GM18519 (cell line): ENCODE data around the gene KIN.
"Not testable (repeated sequence)": the region's sequence is repeated elsewhere in the genome, so short reads cannot be mapped to it uniquely, and the experiment has no call there.

ENCODE experiments used
- ATAC-seq: cut with Tn5 transposase; IDR thresholded peaks from one replicate; pipeline ENCODE4 v1.9.1; 2021; ENCODE audit warnings: mild to moderate bottlenecking, moderate library complexity; ENCODE audit not compliant: unreplicated experiment, low FRiP score

KIN gene

DNA sequence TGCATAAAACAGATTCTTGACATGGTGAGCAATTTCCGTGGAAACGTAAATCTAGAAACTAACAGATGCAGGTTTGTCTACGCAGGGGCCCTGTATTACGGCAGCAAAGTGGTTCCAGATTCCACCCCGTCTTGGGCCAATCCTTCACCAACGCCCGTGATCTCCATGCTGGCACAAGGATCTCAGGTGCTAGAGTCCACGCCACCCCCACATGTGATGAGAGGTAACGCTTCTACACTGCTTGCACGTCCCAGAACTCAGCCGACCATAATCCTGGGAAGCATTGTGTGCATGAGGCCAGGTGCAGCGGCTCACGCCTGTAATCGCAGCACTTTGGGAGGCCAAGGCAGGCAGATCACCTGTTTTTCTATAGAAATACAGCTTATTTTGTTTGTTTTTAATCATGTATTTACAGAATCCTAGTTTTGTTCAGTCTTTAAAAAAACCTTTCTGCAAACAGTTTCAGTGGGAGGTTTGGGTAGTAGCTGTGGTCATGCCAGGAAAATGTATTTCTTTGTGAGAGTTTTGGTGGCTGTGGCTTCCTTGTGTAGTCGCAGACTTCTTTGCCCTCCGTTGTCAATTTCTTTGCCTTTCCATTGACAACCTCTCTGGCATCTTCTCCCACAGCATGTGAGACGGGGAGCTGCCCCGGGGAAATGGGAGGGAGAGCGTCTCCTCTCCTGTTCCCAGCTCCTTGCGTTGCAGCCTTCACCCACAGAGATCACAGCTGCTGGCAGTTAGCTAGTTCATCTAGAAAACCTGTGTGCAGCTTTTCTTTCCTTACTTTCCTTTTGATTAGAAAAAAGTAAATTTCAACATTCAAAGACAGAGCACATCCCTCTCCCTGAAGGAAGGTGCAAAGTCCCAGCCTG lies 49.0 kb downstream of the KIN start:
- no peak for ATAC-seq

DNA sequence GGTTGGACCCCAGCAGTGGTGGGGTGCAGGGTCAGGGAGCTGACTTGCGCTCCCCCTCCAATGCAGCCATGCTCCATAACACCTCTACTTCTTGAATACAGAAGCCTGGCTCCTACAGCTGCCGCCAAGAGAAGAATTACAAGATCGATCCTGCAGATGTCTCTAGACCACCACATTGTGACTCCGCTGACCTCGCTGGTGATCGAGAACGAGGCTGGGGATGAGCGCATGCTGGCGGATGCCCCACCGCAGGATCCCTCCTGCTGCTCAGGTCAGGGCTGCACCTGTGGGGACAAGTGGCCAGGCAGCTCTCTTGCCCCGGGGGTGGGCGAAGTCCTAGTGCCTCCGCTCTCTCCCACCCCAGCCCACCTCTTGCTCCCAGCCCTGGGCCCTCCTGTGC lies 53.0 kb downstream of the KIN start:
- no peak for ATAC-seq

DNA sequence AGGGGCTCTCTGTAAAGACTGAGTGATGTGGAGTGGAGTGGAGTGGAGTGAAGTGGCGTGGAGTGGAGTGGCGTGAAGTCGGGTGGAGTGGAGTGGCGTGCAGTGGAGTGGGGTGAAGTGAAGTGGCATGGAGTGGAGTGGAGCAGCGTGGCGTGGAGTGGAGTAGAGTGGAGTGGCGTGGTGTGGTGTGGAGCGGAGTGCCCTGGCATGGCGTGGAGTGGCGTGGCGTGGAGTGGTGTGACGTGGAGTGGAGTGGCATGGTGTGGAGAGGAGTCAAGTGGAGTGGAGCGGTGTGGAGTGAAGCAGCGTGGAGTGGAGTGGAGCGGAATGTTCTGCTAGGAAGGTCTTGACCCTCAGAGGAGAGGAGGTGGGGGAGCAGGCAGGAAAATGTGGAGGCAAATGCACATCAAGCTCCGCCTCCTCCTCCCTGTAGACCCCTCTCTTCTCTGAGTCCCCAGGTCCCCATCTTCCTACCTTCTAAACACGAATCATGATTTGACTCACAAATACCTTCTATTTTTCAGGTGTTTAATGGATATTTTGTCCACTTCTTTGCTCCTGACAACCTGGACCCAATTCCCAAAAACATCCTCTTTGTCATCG lies 64.8 kb downstream of the KIN start:
- no peak for ATAC-seq

GRCh38 chr10:7720478-7720877 lies 67.3 kb downstream of the KIN start:
- no peak for ATAC-seq

- no peak for ATAC-seq
Measured at GRCh38 chr10:7718685-7719084, 69.1 kb downstream of the KIN start.

DNA sequence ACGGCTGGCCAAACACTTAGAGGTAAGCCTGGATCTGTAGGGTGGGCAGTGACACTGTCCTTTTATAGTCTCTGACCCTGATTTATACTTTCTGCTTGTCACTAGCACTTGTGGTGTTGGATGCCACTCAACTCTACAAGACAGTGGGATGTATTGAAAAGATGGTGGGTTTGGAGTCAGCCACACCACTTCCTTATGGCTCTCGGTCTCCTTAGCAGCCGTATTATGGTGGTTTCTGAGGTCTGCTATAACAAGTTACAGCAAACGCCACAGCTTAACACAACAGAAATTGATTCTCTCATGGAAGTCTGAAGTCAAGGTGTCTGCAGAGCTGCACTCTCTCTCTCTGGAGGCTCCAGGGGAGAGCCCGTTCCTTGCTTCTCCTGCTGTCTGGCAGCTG lies 70.0 kb downstream of the KIN start:
- no peak for ATAC-seq

- no peak for ATAC-seq
Measured at GRCh38 chr10:7715515-7715914, 72.3 kb downstream of the KIN start.

DNA sequence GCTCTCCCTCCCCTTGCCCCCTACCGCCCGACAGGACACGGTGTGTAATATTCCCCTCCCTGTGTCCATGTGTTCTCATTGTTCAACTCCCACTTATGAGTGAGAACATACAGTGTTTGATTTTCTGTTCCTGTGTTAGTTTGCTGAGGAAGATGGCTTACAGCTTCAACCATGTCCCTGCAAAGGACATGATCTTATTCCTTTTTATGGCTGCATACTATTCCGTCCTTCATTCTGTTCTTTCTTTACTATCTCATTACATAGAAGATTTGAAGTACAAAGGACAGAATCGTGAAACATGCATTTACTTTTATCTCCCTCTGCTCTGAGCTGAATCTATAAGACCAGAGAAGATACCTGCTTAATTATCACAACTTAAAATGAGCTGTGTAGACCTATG lies 76.7 kb downstream of the KIN start:
- not testable (repeated sequence) for ATAC-seq

DNA sequence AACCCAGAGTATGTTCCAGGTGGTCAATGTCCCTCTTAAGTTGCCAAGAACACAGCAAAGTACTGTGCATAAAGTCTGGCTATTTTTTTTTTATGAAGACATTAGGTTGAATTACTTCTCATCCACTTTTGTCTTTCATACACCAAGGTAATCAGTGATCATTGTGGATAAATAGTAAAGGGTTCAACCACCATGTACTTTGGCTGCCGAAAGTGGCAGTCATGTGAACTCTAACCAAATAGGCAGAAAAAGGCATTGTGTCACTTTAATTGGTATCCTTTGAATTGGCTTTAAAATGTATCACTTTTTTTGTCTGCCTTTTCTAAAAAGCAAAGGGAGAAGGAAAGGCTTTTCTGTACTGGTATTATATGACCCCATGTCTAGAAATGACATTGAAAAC lies 77.3 kb downstream of the KIN start:
- ATAC-seq: no peak

DNA sequence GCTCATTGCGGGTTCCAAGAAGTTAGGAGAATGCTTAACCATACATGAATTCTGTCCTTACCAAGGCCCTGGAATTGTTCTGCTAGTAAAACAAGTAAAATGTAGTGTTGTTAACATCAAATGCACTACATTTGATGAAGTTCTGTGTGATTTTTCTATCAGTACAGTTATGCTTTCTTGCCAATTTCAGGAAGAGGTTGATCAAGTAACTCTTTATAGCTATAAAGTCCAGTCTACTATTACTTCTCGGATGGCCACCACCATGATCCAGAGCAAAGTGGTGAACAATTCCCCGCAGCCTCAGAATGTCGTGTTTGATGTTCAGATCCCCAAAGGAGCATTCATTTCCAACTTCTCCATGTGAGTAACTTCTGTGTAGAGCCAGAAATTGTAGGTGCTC lies 79.0 kb downstream of the KIN start:
- ATAC-seq: no peak

DNA sequence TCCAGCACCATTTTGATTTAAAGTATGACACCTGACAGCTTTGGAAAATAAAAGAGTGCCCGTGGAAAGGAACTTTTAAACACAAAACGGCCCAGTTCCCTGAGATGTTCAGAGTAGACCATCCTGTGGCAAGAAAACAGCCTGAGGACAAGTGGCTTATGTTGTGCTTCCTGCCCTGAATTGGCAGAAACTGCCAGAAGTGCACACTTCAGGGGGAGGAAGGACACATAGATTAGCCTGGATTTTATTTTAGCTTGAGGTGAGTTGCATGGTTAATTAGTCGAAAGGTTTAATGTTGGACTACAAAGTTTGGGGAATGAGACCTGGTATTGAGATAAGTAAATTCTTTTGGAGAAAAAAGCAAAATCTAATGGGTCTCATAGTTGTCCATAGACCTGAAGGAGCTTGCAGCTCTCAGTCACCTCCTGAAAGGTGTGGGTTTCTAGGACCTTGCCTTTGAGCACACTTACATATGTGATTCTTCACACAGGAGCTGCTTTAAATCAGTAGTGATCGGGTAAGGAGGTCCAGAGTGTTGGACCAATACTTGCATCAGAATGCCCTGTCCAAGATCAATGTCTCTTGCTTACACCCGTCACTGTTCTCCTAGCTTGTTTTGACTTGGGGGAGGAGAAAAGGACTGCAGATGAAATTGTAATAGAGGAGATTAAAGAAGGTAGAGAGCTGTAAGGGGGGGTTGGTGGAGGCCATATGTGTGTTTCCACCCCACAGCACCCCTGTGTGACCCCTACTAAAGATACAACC lies 79.8 kb downstream of the KIN start:
- no peak for ATAC-seq

- ATAC-seq: no peak
Measured at GRCh38 chr10:7707102-7707501, 80.7 kb downstream of the KIN start.

GRCh38 chr10:7706534-7707073 lies 81.2 kb downstream of the KIN start:
- no peak for ATAC-seq

DNA sequence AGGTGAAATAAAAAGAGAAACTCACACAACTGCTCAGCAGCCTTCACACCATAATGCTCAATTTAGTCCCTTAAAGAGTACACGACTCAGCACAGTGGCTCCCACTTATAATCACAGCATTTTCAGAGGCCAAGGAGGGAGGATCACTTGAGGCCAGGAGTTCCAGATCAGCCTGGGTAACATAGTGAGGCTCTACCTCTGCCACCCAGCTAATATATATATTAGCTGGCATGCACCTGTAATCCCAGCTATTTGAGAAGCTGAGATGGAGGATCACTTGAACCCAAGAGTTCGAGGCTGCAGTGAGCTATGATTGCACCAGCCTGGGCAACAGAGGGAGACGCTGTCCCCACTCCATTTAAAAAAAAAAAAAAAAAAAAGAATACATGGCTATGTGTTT lies 82.5 kb downstream of the KIN start:
- no peak for ATAC-seq

DNA sequence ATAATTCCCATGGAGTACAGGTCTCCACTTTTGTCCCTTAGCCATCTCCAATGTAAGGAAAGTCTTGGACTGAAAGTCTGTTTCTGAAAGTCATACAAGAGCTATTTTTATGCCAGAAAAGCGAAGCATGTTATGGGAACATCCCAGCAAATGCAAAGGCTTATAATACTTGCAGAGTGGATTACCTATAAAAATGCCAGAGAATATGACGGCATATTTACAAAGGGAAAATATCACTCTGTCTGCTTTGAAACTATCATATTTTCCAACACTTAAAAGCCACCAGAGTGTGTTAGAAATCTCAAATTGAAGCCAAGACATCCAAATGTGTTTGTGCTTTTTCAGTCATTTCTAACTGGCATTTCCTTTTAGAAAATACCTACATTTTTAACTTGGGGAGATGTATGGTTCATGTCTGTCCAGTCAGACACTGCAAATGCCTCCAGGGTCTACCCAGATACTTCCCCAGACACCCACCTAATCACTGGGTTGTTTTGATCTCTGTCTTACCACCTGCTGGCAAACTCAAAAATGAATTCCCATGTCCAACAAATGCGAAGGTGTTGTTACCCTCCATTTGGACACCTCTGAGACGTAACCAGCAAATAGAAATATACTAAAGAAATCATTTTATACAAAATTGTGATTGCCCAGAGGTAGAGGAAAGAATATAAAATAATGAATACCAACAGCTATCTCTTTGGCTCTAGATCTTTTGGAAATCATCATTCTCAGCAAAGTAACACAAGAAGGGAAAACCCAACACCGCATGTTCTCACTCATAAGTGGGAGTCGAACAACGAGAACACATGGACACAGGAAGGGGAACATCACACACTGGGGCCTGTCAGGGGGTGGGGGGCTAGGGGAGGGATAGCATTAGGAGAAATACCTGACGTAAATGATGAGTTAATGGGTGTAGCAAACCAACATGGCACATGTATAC lies 83.4 kb downstream of the KIN start:
- no peak for ATAC-seq

- no peak for ATAC-seq
Measured at GRCh38 chr10:7703140-7703539, 84.7 kb downstream of the KIN start, which contains the start of gene ITIH2. ITIH2 (plus strand) TSS chr10:7703316; CDS start chr10:7703435, 119 bp downstream.

GRCh38 chr10:7702288-7702812 lies 85.4 kb downstream of the KIN start:
- ATAC-seq: no peak

- ATAC-seq: no peak
Measured at GRCh38 chr10:7701158-7701742, 86.5 kb downstream of the KIN start.
